Spleen (tissue), 11 donors: ENCODE measurements around the gene FASN. TPM values are rescaled to one million over a fixed set of nuclear protein-coding genes. Genes with fewer than 3 reads are reported as not detected.

ENCODE experiments used
- DNase-seq: peaks from one replicate; pipeline ENCODE4 v3.0.0-alpha.2; 2020
- H3K27ac ChIP-seq, 8 donors: fragments of 200-600 bp; sonication (generic) in 7 of 8; 1 replicate in 4 of 8; 2 replicates in 4 of 8; pipeline versions ENCODE4 v1.5.0 to v1.8.0; 2016 to 2021; ENCODE audit warnings: inconsistent platforms in 4 of 8, mild to moderate bottlenecking in 4 of 8, moderate library complexity in 1 of 8
- H3K27me3 ChIP-seq, 7 donors: fragments of 200-600 bp; sonication (generic) in 6 of 7; replicated peaks in 1 of 7; 1 replicate in 4 of 7; 2 replicates in 3 of 7; pipeline versions ENCODE4 v1.5.0 to v1.8.0; 2016 to 2021; ENCODE audit warnings: inconsistent platforms in 3 of 7, mild to moderate bottlenecking in 1 of 7
- H3K36me3 ChIP-seq, 6 donors: fragments of 200-600 bp; sonication (generic) in 5 of 6; 1 replicate in 4 of 6; 2 replicates in 2 of 6; pipeline versions ENCODE4 v1.5.0 to v1.8.0; 2016 to 2021; ENCODE audit warnings: inconsistent platforms in 2 of 6
- H3K4me1 ChIP-seq, 6 donors: fragments of 200-600 bp; sonication (generic) in 5 of 6; 1 replicate in 3 of 6; 2 replicates in 3 of 6; pipeline versions ENCODE4 v1.5.0 to v1.8.0; 2016 to 2021; ENCODE audit warnings: inconsistent platforms in 3 of 6
- H3K4me3 ChIP-seq, 8 donors: fragments of 200-600 bp; sonication (generic) in 7 of 8; 1 replicate in 4 of 8; 2 replicates in 4 of 8; pipeline versions ENCODE4 v1.5.0 to v1.8.0; 2016 to 2021; ENCODE audit warnings: inconsistent platforms in 4 of 8, mild to moderate bottlenecking in 4 of 8, moderate library complexity in 2 of 8
- H3K9me3 ChIP-seq, 8 donors: fragments of 200-600 bp; sonication (generic) in 7 of 8; 1 replicate in 4 of 8; 2 replicates in 4 of 8; pipeline versions ENCODE4 v1.5.0 to v1.8.0; 2016 to 2021; ENCODE audit warnings: inconsistent platforms in 4 of 8
- POLR2A ChIP-seq, 3 donors: fragments of 450-650 bp; IDR thresholded peaks; one replicate each; pipeline ENCODE4 v1.5.1; 2017; ENCODE audit warnings: antibody characterized with exemption in 3 of 3, mild to moderate bottlenecking in 1 of 3
- POLR2AphosphoS5 ChIP-seq, 3 donors: sonication (generic); formaldehyde crosslinking; IDR thresholded peaks; one replicate each; pipeline ENCODE4 v1.5.1; 2017; ENCODE audit warnings: antibody characterized with exemption in 3 of 3
- whole genome bisulfite sequencing, 5 donors: extraction: QIAGEN DNeasy Blood & Tissue Kit in 3 of 5; methylation state at CpG; one replicate each; pipeline versions ENCODE4 v1.1.5 to v1.1.7; 2013 to 2018; 5-methylcytosine and 5-hydroxymethylcytosine counted together
- intact Hi-C: fragments of 100-400 bp; cut with DNase I; formaldehyde crosslinking; loops from one replicate; pipeline ENCODE4 v1.15.0; 2023; ENCODE audit warnings: low total_unique reads
- polyA plus RNA-seq, 3 donors: library from polyadenylated mRNA; stranded (reverse); fragments of 200-250 nt; gene quantifications; one replicate each; pipeline ENCODE4 v1.2.1, GENCODE V29; 2013
- total RNA-seq, 7 donors: library from RNA; depleted of rRNA in 3 of 7; stranded (reverse); fragments of >200 nt in 3 of 7; fragmentation: NEBNext Ultra II Directional in 4 of 7; extraction: Animal tissue kit (Norgen Biotek cat#: 25700) in 4 of 7; gene quantifications; one replicate each; pipeline versions ENCODE4 v1.1.0 to v1.2.1, GENCODE V29; 2016 to 2021
- TF ChIP-seq, protein P1 (sequence below), 11 experiments: fragments of 200-600 bp in 7 of 11; fragments of 450-650 bp in 4 of 11; sonication (generic) in 4 of 11; IDR thresholded peaks in 8 of 11; conservative IDR thresholded peaks in 3 of 11; 1 replicate in 7 of 11; 2 replicates in 4 of 11; pipeline versions ENCODE4 v1.4.0 to v1.8.0; 2016 to 2021; ENCODE audit warnings: antibody characterized with exemption in 11 of 11, inconsistent platforms in 4 of 11, mild to moderate bottlenecking in 1 of 11
- donor health status: healthy with polysubstance abuse.
- donor health status: DM: no; HTN: no; CAD: no; lungs with moderate emphysema.
- donor health status: DM: no; HTN: no; CAD: no.
- donor health status: Bipolar disorder and iron deficiency.
- donor health status: healthy.
- donor health status: DM: no; HTN: no; CAD: no.
- donor health status: DM: yes; HTN: yes; CAD: no.

FASN gene
- total and polyA plus RNA-seq, 10 donors = 9.3 to 45.2 (median 21.3) TPM

DNA sequence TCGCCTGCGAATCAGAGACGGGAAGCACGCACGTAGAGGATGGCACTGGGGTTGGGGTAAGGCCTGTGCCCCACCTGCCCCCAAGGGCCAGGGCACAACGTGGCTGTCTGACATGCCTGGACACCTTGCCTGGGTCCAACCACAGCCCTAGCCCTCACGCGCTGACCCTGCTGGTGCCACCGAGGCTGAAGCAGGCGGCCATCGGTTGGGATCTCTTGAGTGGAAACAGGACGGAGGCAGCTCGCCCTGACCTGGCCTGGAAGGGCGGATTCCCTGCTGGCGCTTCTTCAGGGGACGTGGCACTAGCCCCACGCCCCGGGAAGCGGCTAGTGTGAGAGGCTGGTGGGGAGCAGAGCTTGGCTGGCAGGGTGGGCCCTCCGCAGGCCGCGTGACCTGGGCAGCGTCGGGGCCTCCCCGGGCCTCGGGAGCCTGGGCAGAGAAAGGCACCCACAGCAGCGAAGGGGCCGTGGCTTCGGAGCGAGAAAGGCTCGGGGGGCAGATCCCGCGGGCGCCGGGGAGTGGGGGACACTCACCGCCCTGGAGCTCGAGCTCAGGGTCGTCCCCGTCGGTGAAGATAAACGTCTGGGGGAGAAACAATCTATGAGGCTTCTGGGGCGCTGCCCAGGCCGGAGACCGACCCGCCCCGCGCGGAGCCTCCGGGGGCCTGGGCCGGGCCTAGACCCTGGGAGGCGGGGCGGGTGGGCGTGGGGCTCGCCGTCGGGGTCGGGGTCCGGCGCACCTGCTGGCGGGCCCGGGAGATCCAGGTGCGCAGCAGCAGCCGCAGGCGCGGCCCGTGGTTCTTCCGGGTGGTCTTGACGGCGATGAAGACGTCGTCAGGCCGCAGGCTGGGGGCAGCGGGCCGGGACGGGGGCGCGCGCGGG is 47.0 kb downstream of the FASN start:
- Histone ChIP-seq H3K4me3 (peak overlapping the region; percentile 64 to 94 (median 78)), H3K4me1 (peaks cover 20 to 63% (median 42%) of the 10 kb centered on the region in 6 donors), H3K27ac (peak overlapping the region in 7 of 8 donors; percentile 46 to 86 (median 58)), H3K36me3 (peaks cover 0 to 68% (median 34%) of the 10 kb centered on the region in 6 donors), H3K27me3 (no peaks in the 10 kb centered on the region), H3K9me3 (no peaks in the 10 kb centered on the region)
- TF ChIP-seq POLR2AphosphoS5 (IDR thresholded peaks at IDR 0.05) = peak in 1 of 3 donors; percentile 24
- TF ChIP-seq, protein P1, sequence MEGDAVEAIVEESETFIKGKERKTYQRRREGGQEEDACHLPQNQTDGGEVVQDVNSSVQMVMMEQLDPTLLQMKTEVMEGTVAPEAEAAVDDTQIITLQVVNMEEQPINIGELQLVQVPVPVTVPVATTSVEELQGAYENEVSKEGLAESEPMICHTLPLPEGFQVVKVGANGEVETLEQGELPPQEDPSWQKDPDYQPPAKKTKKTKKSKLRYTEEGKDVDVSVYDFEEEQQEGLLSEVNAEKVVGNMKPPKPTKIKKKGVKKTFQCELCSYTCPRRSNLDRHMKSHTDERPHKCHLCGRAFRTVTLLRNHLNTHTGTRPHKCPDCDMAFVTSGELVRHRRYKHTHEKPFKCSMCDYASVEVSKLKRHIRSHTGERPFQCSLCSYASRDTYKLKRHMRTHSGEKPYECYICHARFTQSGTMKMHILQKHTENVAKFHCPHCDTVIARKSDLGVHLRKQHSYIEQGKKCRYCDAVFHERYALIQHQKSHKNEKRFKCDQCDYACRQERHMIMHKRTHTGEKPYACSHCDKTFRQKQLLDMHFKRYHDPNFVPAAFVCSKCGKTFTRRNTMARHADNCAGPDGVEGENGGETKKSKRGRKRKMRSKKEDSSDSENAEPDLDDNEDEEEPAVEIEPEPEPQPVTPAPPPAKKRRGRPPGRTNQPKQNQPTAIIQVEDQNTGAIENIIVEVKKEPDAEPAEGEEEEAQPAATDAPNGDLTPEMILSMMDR (IDR thresholded peaks at IDR 0.05 in 8 of 11, conservative IDR thresholded peaks at IDR 0.05 in 3 of 11) = no peak
- no peak for TF ChIP-seq POLR2A (IDR thresholded peaks at IDR 0.05)
- peak; percentile 83 for DNase-seq
- intact Hi-C loops = no loop called here
- 13 to 28% (median 20%) methylated on average over 22 to 79 of the region's 79 CpGs for WGBS, 5 donors

DNA sequence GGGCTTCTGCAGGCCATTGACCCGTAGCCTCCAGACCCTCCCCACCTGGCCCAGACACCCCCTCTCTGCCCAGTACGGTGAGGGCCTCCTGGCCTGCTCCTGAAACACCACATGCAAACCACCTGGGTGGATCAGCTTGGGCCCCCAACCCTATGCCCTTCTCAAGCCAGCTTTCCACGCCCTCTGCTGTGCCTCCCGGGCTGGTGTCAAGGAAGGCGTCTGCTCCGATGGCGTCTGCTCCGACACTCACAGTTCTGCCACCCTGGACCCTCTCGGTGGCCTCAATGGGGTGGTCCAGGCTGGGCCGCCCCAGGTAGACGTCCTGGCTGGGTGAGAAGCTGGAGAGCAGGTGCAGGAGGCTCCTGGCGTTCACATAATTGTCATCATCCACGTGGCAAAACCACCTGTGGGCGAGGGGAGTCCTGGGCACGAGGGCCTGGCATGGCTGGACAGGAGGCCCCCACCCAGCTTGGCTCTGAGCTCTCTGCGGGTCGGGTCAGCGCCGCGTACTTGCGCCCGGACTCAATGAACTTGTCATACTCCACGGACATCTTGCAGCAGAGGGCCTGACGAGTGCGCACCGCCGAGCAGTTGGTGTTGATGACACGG is 47.8 kb downstream of the FASN start:
- 91 to 93% (median 93%) methylated on average over 18 to 28 of the region's 28 CpGs for WGBS, 5 donors
- H3K27ac ChIP-seq = no peak overlapping the region

DNA sequence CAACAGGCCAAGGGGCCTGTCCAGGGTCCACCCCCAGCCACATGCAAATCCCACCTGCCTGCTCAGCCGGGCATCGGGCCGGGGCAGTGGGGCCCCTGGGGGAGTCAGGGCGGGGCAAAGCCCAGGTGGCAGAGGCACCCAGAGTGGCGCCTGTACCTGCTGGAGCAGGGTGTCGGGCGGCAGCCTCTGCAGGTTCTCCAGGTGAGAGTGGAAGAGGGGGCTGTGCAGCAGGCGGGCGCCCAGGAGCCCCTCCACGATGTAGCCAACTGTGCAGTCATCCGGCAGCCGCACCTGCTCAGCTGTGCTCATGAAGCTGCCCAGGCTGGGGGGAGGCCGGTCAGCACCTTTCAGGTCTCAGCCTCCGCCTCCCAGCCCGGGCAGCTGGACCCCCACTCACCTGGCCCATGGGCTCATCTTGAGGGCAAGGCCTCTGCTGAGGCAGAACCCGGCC is 48.5 kb downstream of the FASN start:
- WGBS, 5 donors = 92 to 98% (median 93%) methylated on average over 3 to 16 of the region's 16 CpGs
- H3K27ac ChIP-seq = no peak overlapping the region
- no peaks in the 10 kb centered on the region for H3K9me3 ChIP-seq
- TF ChIP-seq, protein P1 (IDR thresholded peaks at IDR 0.05 in 8 of 11, conservative IDR thresholded peaks at IDR 0.05 in 3 of 11) = no peak
- no peak for TF ChIP-seq POLR2A (IDR thresholded peaks at IDR 0.05)
- TF ChIP-seq POLR2AphosphoS5 (IDR thresholded peaks at IDR 0.05) = no peak
- peaks cover 0 to 53% (median 20%) of the 10 kb centered on the region in 6 donors for H3K36me3 ChIP-seq
- DNase-seq = peak; percentile 75
- intact Hi-C loops = loop anchor here (10.0 kb wide), 1 partner anchor 55 kb away; no protein-coding TSS in a partner anchor
- H3K27me3 ChIP-seq = no peaks in the 10 kb centered on the region
- H3K4me1 ChIP-seq = peaks cover 20 to 49% (median 38%) of the 10 kb centered on the region in 6 donors
- H3K4me3 ChIP-seq = no peak overlapping the region

More for the DNA sequence above, 47.8 kb downstream of the FASN start:
- H3K9me3 ChIP-seq = no peaks in the 10 kb centered on the region
- peaks cover 0 to 60% (median 27%) of the 10 kb centered on the region in 6 donors for H3K36me3 ChIP-seq
- peak overlapping the region in 6 of 8 donors; percentile 64 to 94 (median 82) for H3K4me3 ChIP-seq
- DNase-seq = peak; percentile 70
- intact Hi-C loops = no loop called here
- TF ChIP-seq, protein P1 (IDR thresholded peaks at IDR 0.05 in 8 of 11, conservative IDR thresholded peaks at IDR 0.05 in 3 of 11) = no peak
- TF ChIP-seq POLR2AphosphoS5 (IDR thresholded peaks at IDR 0.05) (no peak), POLR2A (IDR thresholded peaks at IDR 0.05) (no peak)
- H3K27me3 ChIP-seq = no peaks in the 10 kb centered on the region
- H3K4me1 ChIP-seq = peaks cover 20 to 57% (median 42%) of the 10 kb centered on the region in 6 donors
